Measurements from ENCODE around the gene ZNF223. TPM values are rescaled to one million over a fixed set of nuclear protein-coding genes. Genes with fewer than 3 reads are reported as not detected.
A peak's percentile ranks its signal among the peaks of the same experiment; 100 is the strongest.

The ZNF223 gene
- total and polyA plus RNA-seq, 9 of the 15 experiments (the other 6 are each of a cell fraction or from before 2014, with no cell fraction given) = 0.21 to 1.8 (median 0.71) TPM

GRCh38 chr19:44002566-44003460 is 49.0 kb upstream of the ZNF223 start, which contains the start of gene ZNF230 (continued):
- TF ChIP-seq MYC (IDR thresholded peaks at IDR 0.05; ENCODE audit: low read depth, low read length) = peak; percentile 52; the same call in 1 of the 2 replicates
- TF ChIP-seq MYC (CRISPR knock-in tag; IDR thresholded peaks at IDR 0.05; ENCODE audit: borderline replicate concordance, low read depth) = no peak
- 0 out of 2 replicates have a peak, but pooled peaks have one; percentile 34 for TF ChIP-seq ZNF41 (CRISPR knock-in tag; conservative IDR thresholded peaks at IDR 0.05)
- no peak for TF ChIP-seq MED1 (CRISPR knock-in tag; IDR thresholded peaks at IDR 0.05; ENCODE audit: borderline replicate concordance)
- TF ChIP-seq WHSC1 (IDR thresholded peaks at IDR 0.05; ENCODE audit: low read length) = no peak
- no peak for TF ChIP-seq TAL1 (IDR thresholded peaks at IDR 0.05)
- no peak for TF ChIP-seq PHF20 (IDR thresholded peaks at IDR 0.05; ENCODE audit: partially characterized antibody)
- TF ChIP-seq, protein P1, sequence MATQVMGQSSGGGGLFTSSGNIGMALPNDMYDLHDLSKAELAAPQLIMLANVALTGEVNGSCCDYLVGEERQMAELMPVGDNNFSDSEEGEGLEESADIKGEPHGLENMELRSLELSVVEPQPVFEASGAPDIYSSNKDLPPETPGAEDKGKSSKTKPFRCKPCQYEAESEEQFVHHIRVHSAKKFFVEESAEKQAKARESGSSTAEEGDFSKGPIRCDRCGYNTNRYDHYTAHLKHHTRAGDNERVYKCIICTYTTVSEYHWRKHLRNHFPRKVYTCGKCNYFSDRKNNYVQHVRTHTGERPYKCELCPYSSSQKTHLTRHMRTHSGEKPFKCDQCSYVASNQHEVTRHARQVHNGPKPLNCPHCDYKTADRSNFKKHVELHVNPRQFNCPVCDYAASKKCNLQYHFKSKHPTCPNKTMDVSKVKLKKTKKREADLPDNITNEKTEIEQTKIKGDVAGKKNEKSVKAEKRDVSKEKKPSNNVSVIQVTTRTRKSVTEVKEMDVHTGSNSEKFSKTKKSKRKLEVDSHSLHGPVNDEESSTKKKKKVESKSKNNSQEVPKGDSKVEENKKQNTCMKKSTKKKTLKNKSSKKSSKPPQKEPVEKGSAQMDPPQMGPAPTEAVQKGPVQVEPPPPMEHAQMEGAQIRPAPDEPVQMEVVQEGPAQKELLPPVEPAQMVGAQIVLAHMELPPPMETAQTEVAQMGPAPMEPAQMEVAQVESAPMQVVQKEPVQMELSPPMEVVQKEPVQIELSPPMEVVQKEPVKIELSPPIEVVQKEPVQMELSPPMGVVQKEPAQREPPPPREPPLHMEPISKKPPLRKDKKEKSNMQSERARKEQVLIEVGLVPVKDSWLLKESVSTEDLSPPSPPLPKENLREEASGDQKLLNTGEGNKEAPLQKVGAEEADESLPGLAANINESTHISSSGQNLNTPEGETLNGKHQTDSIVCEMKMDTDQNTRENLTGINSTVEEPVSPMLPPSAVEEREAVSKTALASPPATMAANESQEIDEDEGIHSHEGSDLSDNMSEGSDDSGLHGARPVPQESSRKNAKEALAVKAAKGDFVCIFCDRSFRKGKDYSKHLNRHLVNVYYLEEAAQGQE (IDR thresholded peaks at IDR 0.05; ENCODE audit: borderline replicate concordance) = no peak
- TF ChIP-seq, protein P1 (CRISPR knock-in tag; IDR thresholded peaks at IDR 0.05; ENCODE audit: low read depth) = no peak
- no peak for TF ChIP-seq TCF7L2 (IDR thresholded peaks at IDR 0.05; ENCODE audit: low read depth, low read length)
- TF ChIP-seq MCM5 (IDR thresholded peaks at IDR 0.05; ENCODE audit: low read depth) = no peak
- TF ChIP-seq FOXJ2 (tag; IDR thresholded peaks at IDR 0.05) = no peak
- TF ChIP-seq ELF4 (CRISPR knock-in tag; IDR thresholded peaks at IDR 0.05) = no peak
- TF ChIP-seq ZNF780A (CRISPR knock-in tag; IDR thresholded peaks at IDR 0.05) = no peak
- no peak for TF ChIP-seq CLOCK (CRISPR knock-in tag; IDR thresholded peaks at IDR 0.05; ENCODE audit: borderline replicate concordance)
- TF ChIP-seq ESRRB (CRISPR knock-in tag; IDR thresholded peaks at IDR 0.05; ENCODE audit: borderline replicate concordance) = no peak
- no peak for TF ChIP-seq ARID2 (IDR thresholded peaks at IDR 0.05)
- TF ChIP-seq, protein P2, sequence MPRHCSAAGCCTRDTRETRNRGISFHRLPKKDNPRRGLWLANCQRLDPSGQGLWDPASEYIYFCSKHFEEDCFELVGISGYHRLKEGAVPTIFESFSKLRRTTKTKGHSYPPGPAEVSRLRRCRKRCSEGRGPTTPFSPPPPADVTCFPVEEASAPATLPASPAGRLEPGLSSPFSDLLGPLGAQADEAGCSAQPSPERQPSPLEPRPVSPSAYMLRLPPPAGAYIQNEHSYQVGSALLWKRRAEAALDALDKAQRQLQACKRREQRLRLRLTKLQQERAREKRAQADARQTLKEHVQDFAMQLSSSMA (CRISPR knock-in tag; IDR thresholded peaks at IDR 0.05) = no peak
